ENCODE results near the gene USF2.

Gene USF2

GRCh38 chr19:35265900-35266519 lies 2.8 kb upstream of the USF2 start:
- DNase-seq (ENCODE audit: low spot score): no peak

- DNase-seq (ENCODE audit: low spot score): no peak
Observed at GRCh38 chr19:35266520-35267352, 2.0 kb upstream of the USF2 start.

GRCh38 chr19:35267353-35267817 lies 1.4 kb upstream of the USF2 start:
- DNase-seq (ENCODE audit: low spot score): peak; percentile 48

- DNase-seq (ENCODE audit: low spot score): peak; percentile 83
Observed at GRCh38 chr19:35267818-35268535, 785 bp upstream of the USF2 start.

- DNase-seq (ENCODE audit: low spot score): peak; percentile 90
Observed at GRCh38 chr19:35269438-35270117, 816 bp downstream of the USF2 start.

- DNase-seq (ENCODE audit: low spot score): no peak
Observed at GRCh38 chr19:35270381-35270811, 1.6 kb downstream of the USF2 start.

- no peak for DNase-seq (ENCODE audit: low spot score)
Observed at GRCh38 chr19:35271546-35271945, 2.8 kb downstream of the USF2 start.

GRCh38 chr19:35272122-35272719 lies 3.5 kb downstream of the USF2 start:
- no peak for DNase-seq (ENCODE audit: low spot score)

- no peak for DNase-seq (ENCODE audit: low spot score)
Observed at GRCh38 chr19:35272954-35273649, 4.3 kb downstream of the USF2 start.

GRCh38 chr19:35273686-35274259 lies 5.0 kb downstream of the USF2 start:
- DNase-seq (ENCODE audit: low spot score): no peak

- DNase-seq (ENCODE audit: low spot score): no peak
Observed at GRCh38 chr19:35274323-35274722, 5.6 kb downstream of the USF2 start.

- DNase-seq (ENCODE audit: low spot score): no peak
Observed at GRCh38 chr19:35276706-35277281, 8.0 kb downstream of the USF2 start.

- DNase-seq (ENCODE audit: low spot score): no peak
Observed at GRCh38 chr19:35278578-35279284, 10.0 kb downstream of the USF2 start.

- DNase-seq (ENCODE audit: low spot score): no peak
Observed at GRCh38 chr19:35279374-35279773, 10.6 kb downstream of the USF2 start.

GRCh38 chr19:35279985-35280821 lies 11.4 kb downstream of the USF2 start:
- no peak for DNase-seq (ENCODE audit: low spot score)

- DNase-seq (ENCODE audit: low spot score): no peak
Observed at GRCh38 chr19:35281303-35281702, 12.5 kb downstream of the USF2 start.

- no peak for DNase-seq (ENCODE audit: low spot score)
Observed at GRCh38 chr19:35284153-35285094, 15.7 kb downstream of the USF2 start.

GRCh38 chr19:35285095-35285449 lies 16.3 kb downstream of the USF2 start:
- DNase-seq (ENCODE audit: low spot score): no peak

All from kidney tubule cell (primary cell).